PFSK-1 (cell line): ENCODE data around the gene MGAT3.

Source experiments
- FOXP2 ChIP-seq: optimal IDR thresholded peaks from 2 replicates; pipeline ENCODE3; 2011; ENCODE audit warnings: borderline replicate concordance, control low read depth, inconsistent platforms; ENCODE audit not compliant: insufficient read depth; ENCODE audit errors: extremely low read length, extremely low read depth
- POLR2AphosphoS5 ChIP-seq: IDR thresholded peaks from 2 replicates; pipeline ENCODE4 v1.6.1; 2012; ENCODE audit warnings: low read depth, mild to moderate bottlenecking, control low read depth, low read length, moderate library complexity
- SIN3A ChIP-seq: IDR thresholded peaks from 2 replicates; pipeline ENCODE4 v1.6.1; 2012; ENCODE audit warnings: mild to moderate bottlenecking, low read length, moderate library complexity, borderline replicate concordance; ENCODE audit not compliant: insufficient read depth
- TAF1 ChIP-seq: IDR thresholded peaks from 2 replicates; pipeline ENCODE4 v1.6.1; 2012; ENCODE audit warnings: low read length, control low read depth, borderline replicate concordance; ENCODE audit not compliant: insufficient read depth
- TF ChIP-seq, protein P1 (sequence below), 2 experiments: IDR thresholded peaks; 2 replicates each; pipeline versions ENCODE4 v1.6.1 to v1.8.0; 2011 to 2012; ENCODE audit warnings: low read depth in 2 of 2, low read length in 2 of 2, control low read depth in 1 of 2, inconsistent platforms in 1 of 2, mild to moderate bottlenecking in 1 of 2, moderate library complexity in 1 of 2; ENCODE audit not compliant: insufficient read depth in 1 of 2

The MGAT3 gene

DNA sequence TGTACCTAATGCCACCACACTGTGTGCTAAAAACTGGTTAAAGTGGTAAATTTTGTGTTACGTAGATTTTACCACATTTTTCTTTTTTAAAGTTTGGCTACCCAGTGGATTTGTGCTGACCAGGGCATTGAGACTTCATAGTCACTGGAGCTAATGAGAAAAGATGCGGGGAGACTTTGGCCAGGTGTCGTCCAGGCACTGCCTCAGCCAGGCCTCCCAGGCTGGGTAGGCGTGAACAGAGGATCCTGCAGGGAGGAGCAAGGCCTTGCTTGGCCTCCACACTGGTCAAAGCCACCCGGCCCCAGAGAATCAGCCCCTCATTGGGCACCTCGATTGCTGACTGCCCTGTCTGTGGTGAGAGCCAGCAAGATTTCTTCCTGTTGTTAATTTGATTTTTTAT lies 13.4 kb upstream of the MGAT3 start:
- no peak for TF ChIP-seq TAF1
- TF ChIP-seq SIN3A = no peak
- no peak for TF ChIP-seq POLR2AphosphoS5
- TF ChIP-seq, protein P1, sequence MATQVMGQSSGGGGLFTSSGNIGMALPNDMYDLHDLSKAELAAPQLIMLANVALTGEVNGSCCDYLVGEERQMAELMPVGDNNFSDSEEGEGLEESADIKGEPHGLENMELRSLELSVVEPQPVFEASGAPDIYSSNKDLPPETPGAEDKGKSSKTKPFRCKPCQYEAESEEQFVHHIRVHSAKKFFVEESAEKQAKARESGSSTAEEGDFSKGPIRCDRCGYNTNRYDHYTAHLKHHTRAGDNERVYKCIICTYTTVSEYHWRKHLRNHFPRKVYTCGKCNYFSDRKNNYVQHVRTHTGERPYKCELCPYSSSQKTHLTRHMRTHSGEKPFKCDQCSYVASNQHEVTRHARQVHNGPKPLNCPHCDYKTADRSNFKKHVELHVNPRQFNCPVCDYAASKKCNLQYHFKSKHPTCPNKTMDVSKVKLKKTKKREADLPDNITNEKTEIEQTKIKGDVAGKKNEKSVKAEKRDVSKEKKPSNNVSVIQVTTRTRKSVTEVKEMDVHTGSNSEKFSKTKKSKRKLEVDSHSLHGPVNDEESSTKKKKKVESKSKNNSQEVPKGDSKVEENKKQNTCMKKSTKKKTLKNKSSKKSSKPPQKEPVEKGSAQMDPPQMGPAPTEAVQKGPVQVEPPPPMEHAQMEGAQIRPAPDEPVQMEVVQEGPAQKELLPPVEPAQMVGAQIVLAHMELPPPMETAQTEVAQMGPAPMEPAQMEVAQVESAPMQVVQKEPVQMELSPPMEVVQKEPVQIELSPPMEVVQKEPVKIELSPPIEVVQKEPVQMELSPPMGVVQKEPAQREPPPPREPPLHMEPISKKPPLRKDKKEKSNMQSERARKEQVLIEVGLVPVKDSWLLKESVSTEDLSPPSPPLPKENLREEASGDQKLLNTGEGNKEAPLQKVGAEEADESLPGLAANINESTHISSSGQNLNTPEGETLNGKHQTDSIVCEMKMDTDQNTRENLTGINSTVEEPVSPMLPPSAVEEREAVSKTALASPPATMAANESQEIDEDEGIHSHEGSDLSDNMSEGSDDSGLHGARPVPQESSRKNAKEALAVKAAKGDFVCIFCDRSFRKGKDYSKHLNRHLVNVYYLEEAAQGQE (IDR thresholded peaks at IDR 0.05; ENCODE audit: insufficient read depth in 1 of 2, low read depth in 2 of 2, low read length in 2 of 2) = no peak
- no peak for TF ChIP-seq FOXP2

DNA sequence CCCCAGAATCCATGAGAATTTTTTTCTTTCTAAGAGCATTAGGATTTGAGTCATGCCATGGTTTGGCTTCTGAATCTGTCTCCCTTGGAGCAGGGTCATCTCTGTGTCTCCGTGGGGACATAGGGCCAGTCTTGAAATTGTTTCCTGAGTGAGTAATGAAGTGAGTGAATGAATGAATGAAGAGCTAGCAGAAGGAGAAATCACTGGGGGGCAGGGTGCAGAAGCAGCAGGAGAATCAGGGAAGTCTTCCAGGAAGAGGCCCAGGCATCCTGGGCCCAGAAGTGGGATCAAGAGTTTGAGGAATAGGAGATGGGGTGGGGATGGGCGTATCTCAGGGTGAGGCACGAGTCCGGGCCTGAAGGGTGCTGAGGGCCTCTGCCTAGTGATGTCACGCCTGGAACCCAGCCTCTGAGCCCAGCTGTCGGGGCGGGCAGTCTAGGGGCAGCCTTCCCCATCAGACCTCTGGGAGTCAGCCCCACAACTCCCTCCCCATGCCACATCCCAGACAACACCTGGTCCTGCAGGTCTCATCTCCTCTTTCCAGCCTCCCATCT lies 12.5 kb upstream of the MGAT3 start:
- no peak for TF ChIP-seq FOXP2
- TF ChIP-seq TAF1 = no peak
- TF ChIP-seq POLR2AphosphoS5 = no peak
- TF ChIP-seq SIN3A = no peak
- TF ChIP-seq, protein P1 (IDR thresholded peaks at IDR 0.05; ENCODE audit: insufficient read depth in 1 of 2, low read depth in 2 of 2, low read length in 2 of 2) = no peak

DNA sequence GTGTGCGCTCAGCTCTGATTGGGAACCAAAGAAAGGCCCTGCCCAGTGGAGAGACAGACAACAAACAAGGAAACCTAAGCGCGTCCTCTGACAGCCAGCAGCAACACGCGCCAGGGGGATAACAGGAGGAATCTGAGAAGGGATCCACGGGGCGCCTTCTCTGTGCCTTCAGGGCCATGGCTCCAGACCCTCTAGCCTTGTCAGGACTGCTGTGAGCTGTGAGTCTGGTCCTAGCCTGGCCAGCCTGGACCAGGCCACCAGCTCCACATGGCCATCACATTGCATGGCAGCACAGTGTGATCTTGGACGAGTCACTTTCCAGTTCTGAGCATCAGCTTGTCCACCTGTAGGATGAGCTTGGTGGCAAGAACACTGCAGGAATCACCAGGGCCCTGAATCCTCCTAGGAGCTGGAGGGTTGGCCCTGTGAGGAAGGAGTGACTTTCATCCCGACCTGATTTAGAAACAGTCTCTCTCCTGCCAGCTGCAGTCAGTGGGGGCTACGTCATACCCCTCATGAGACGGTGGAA lies 11.8 kb upstream of the MGAT3 start:
- no peak for TF ChIP-seq SIN3A

DNA sequence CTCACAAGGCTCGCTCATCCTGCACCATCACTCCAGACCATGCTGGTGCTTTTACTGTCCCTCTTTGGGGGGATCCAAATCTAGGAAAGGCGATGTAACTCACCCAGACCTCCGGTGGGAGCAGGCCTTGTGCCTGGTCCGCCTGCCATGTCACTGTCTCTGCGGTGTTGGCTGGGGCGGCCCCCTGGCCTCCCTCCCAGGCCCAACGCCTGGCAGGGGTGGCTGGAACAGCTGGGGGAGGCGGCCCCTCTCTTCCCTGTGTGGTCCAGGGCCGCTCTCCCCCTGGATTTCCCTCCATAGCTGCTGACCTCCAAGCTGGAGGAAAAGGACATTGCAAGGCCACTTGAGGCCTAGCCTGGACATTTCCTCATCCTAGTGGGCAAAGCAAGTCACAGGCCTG lies 11.1 kb upstream of the MGAT3 start:
- TF ChIP-seq FOXP2 (no peak), POLR2AphosphoS5 (no peak), SIN3A (no peak), TAF1 (no peak)
- TF ChIP-seq, protein P1 (IDR thresholded peaks at IDR 0.05; ENCODE audit: insufficient read depth in 1 of 2, low read depth in 2 of 2, low read length in 2 of 2) = no peak

DNA sequence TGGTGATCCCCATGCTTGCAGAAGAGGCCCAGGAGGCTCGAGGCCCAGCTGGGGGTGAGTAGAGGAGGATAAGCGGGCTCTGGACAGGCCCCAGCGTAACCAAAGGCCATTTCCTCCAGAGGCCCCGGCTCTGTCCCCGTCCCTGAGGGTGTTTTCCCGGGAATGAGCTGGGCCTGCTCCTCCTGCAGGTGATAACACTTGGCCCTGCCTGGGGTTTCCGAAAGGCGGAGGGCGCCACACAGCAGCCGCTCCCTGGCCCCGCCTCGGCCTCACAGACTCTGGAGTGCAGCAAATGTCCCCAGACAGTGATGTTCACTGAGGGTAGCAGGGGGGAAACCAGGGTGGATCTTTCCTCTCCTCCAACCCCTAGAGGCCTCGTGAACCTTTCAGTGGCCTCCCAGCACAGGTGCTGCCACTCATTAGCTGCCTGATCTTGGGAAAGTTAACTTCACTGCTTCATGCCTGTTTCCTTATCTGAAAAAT lies 10.5 kb upstream of the MGAT3 start:
- TF ChIP-seq FOXP2 (no peak), SIN3A (no peak), POLR2AphosphoS5 (no peak), TAF1 (no peak)
- TF ChIP-seq, protein P1 (IDR thresholded peaks at IDR 0.05; ENCODE audit: insufficient read depth in 1 of 2, low read depth in 2 of 2, low read length in 2 of 2) = no peak
